LNCAP (cell line): ENCODE data around the gene CLSTN1.

Source experiments
- TF ChIP-seq, protein P1 (sequence below): fragments of 450-650 bp; IDR thresholded peaks from 2 replicates; pipeline ENCODE4 v1.5.1; 2017; ENCODE audit warnings: mild to moderate bottlenecking

CLSTN1 gene

DNA sequence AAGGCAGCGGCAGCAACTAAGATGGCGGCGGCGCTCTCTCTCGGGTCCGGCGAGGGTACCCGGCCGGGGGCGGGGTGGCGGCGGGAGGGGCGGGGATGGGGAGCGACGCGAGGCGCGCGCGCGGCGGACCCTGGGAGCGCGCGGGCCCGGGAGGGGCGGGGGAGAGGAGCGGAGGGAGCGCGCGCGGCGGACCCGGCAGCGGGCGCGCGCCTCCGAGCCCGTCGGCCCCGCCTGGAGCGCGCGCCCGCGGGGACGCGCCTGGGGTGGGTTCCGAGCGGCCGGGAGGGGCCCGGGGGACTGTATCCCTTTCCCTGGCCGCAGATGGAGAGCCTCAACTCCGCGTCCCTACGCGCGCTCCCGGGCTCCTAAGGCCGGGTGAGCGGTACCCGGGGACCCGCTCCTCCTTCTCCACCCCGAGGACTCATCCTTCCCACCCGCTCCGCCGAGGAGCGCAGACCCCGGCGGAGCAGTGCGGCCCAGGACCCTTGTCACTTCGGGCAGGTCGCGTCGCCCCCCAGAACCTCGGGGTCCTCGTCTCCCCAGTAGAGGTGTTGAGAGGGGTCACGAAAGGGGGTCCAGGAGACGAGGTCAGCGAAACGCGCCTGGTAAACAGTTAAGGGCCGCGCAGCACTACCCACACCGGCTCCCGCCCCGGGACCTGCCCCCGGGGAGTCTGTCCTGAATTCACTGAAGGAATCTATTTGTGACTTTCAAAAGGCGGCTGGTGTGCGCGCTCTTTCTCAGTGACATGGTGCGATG is at the start of gene CLSTN1:
Gene CLSTN1, minus strand, starts transcription at position 23 of the 759 bp plus-strand sequence. CDS start 232 bp downstream, outside the sequence.
- TF ChIP-seq, protein P1, sequence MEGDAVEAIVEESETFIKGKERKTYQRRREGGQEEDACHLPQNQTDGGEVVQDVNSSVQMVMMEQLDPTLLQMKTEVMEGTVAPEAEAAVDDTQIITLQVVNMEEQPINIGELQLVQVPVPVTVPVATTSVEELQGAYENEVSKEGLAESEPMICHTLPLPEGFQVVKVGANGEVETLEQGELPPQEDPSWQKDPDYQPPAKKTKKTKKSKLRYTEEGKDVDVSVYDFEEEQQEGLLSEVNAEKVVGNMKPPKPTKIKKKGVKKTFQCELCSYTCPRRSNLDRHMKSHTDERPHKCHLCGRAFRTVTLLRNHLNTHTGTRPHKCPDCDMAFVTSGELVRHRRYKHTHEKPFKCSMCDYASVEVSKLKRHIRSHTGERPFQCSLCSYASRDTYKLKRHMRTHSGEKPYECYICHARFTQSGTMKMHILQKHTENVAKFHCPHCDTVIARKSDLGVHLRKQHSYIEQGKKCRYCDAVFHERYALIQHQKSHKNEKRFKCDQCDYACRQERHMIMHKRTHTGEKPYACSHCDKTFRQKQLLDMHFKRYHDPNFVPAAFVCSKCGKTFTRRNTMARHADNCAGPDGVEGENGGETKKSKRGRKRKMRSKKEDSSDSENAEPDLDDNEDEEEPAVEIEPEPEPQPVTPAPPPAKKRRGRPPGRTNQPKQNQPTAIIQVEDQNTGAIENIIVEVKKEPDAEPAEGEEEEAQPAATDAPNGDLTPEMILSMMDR, result no peak

DNA sequence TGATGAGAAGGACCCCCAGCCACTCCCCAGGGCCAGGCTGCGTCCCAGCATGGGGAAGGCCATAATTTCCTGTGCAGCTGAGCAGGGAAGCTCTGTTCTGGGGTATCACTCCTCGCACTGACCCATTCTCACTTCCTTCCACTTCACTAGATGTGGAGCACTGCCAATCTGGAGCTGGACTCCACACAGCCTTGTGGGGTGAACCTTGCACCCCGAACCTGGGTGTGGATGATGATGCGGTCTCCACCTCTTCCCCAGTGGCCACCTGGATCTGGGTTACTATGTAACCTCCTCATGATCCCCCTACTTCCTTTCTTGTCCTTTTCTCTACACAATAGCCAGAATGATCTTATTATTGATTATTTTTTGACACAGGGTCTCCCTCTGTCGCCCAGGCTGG is 49.6 kb upstream of the CLSTN1 start:
- TF ChIP-seq, protein P1, result no peak

DNA sequence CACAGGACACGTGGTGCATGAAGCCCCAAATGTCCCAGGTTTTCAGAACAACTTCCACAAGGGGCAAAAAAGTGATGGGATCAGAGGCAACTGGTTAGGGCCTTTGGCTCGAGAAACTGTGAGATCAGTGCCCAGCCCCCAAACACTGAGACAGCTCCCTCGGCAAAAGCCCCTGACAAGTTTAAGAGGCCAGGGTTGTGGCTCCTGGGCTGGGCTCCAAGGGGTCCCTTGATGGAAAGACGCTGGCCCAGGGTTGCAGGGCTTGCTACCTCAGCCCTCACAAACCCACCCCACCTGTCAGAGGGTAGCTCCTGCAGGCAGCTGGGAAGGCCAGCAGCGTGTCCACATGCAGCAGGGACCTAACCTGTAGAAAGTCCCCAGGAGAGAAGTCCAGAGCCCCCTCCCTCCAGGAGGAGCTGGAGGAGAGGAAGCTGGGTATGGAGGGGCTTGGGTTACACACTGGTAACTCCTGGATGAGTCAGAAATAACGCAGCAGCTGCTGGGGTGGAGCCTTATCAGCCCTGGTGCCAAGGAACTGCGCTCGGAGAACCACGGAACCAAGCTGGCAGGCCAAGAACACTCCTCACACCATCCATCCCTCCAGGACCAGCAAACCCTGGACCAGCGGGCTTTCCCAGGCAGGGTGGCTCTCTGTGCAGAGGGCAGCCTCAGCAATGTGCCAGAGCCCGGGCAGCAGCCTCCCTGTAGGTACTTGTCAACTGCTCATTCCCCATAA is 48.8 kb upstream of the CLSTN1 start:
- TF ChIP-seq, protein P1, result no peak

GRCh38 chr1:9871707-9872425 is 48.1 kb upstream of the CLSTN1 start:
- TF ChIP-seq, protein P1, result no peak

DNA sequence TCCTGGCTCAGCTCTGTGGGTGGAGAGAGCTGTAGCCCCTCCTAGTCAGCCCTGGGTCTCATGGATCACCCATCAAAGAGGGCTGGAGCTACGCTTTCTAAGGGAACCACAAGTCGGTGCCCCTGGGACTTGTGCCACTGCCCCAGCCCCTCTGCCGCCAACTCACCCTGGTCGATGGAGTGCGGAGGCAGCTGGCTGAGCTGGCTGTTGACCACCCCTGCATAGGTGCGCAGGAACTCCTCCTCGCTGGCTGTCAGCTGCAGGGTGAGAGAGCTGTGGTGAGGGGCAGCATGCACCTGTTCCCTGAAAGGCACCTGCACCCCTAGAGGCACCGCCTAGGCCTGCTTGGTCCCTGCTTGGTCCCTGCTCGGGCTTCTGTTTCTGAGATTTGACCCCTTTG is 47.3 kb upstream of the CLSTN1 start:
- TF ChIP-seq, protein P1, result no peak

DNA sequence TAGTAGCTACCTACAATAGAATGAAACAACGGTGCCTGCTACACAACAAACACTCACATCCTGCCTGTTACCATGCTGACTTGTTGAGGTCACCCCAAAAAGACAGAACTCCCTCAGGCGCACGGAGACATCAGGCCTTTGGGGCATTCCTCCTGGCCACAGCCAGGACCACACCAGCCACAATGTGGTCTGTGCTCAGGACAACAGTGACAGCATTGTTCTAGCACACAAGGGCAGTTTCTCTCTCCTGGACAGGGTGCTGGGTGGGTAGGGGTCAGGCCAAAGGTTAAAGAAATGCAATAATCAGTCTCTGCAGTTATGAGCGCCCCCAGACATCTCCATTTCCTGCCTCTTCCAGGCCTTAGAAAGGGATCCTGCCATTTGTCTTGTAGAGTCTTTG is 46.8 kb upstream of the CLSTN1 start:
- TF ChIP-seq, protein P1, result no peak

- TF ChIP-seq, protein P1, result no peak
Observed at GRCh38 chr1:9869831-9870251, 46.1 kb upstream of the CLSTN1 start.
